ENCODE measurements around the gene ALOX5AP. TPM values are rescaled to one million over a fixed set of nuclear protein-coding genes. Genes with fewer than 3 reads are reported as not detected.

Gene ALOX5AP
- total and polyA plus RNA-seq, 10 of the 15 experiments (the other 5 are each of a cell fraction or from before 2014, with no cell fraction given): 45.9 to 426 (median 109) TPM

GRCh38 chr13:30735025-30735871 is at the start of gene ALOX5AP (continued):
- TF ChIP-seq CREB1 (IDR thresholded peaks at IDR 0.05; ENCODE audit: low read depth): peak; percentile 45; the same call in 1 of the 2 replicates
- peak; percentile 11; the same call in 1 of the 2 replicates for TF ChIP-seq RAD21 (IDR thresholded peaks at IDR 0.05; ENCODE audit: insufficient read depth, low read depth, low read length)
- TF ChIP-seq SREBF2 (IDR thresholded peaks at IDR 0.05; ENCODE audit: low read length): no peak
- TF ChIP-seq IRF4 (IDR thresholded peaks at IDR 0.05; ENCODE audit: low read depth, low read length): peak; percentile 86
- TF ChIP-seq EP300 (IDR thresholded peaks at IDR 0.05; ENCODE audit: borderline replicate concordance in 1 of 2, control insufficient read depth in 1 of 2, low read depth in 2 of 2, low read length in 2 of 2): peak; percentile 80 to 89; a peak in 3 of 4 replicates
- peak; percentile 74 for TF ChIP-seq POLR2A (IDR thresholded peaks at IDR 0.05; ENCODE audit: low read depth, low read length)
- peak; percentile 66; the same call in 1 of the 2 replicates for TF ChIP-seq ATF2 (IDR thresholded peaks at IDR 0.05; ENCODE audit: low read length)
- TF ChIP-seq IKZF1 (conservative IDR thresholded peaks at IDR 0.05): peak; percentile 82
- TF ChIP-seq HDAC2 (IDR thresholded peaks at IDR 0.05): no peak
- TF ChIP-seq GABPA (IDR thresholded peaks at IDR 0.05; ENCODE audit: low read depth): peak; percentile 55; the same call in 1 of the 2 replicates
- TF ChIP-seq FOXM1 (IDR thresholded peaks at IDR 0.05; ENCODE audit: low read depth, low read length): peak; percentile 52; the same call in 1 of the 2 replicates
- no peak; the same call in 1 of the 2 replicates for TF ChIP-seq GATAD2B (conservative IDR thresholded peaks at IDR 0.05; ENCODE audit: low read depth)
- TF ChIP-seq POU2F2 (IDR thresholded peaks at IDR 0.05; ENCODE audit: borderline replicate concordance, low read depth, low read length): peak; percentile 40; the same call in 1 of the 3 replicates
- peak; percentile 58; the same call in 1 of the 2 replicates for TF ChIP-seq TCF7 (IDR thresholded peaks at IDR 0.05; ENCODE audit: borderline replicate concordance)
- no peak for TF ChIP-seq NFYB (IDR thresholded peaks at IDR 0.05; ENCODE audit: insufficient read depth, low read depth, low read length)
- 0 out of 2 replicates have a peak, but pooled peaks have one; percentile 16 for TF ChIP-seq YY1 (IDR thresholded peaks at IDR 0.05; ENCODE audit: low read depth, low read length)
- no peak for TF ChIP-seq ZZZ3 (IDR thresholded peaks at IDR 0.05; ENCODE audit: control insufficient read depth, insufficient read length, low read depth)
- no peak for TF ChIP-seq NFXL1 (IDR thresholded peaks at IDR 0.05; ENCODE audit: borderline replicate concordance)
- peak; percentile 85 for TF ChIP-seq MLLT1 (IDR thresholded peaks at IDR 0.05)
- no peak for TF ChIP-seq USF2 (IDR thresholded peaks at IDR 0.05; ENCODE audit: borderline replicate concordance, low read depth, low read length)
- TF ChIP-seq MTA3 (IDR thresholded peaks at IDR 0.05; ENCODE audit: borderline replicate concordance, low read length): peak; percentile 93; the same call in 1 of the 2 replicates
- TF ChIP-seq CBX5 (IDR thresholded peaks at IDR 0.05; ENCODE audit: low read depth): no peak
- TF ChIP-seq ZNF384 (IDR thresholded peaks at IDR 0.05; ENCODE audit: borderline replicate concordance, low read depth, low read length): peak; percentile 98
- peak; percentile 92 for TF ChIP-seq RUNX3 (IDR thresholded peaks at IDR 0.05; ENCODE audit: low read length)
- peak; percentile 92 for TF ChIP-seq EED (IDR thresholded peaks at IDR 0.05; ENCODE audit: low read depth)
- TF ChIP-seq MEF2B (IDR thresholded peaks at IDR 0.05; ENCODE audit: partially characterized antibody, poor library complexity, severe bottlenecking): peak; percentile 85

Data from GM12878 (cell line).